Astrocyte (in vitro differentiated cells and primary cell): Measurements from ENCODE around the gene FBN3. TPM values are rescaled to one million over a fixed set of nuclear protein-coding genes. Genes with fewer than 3 reads are reported as not detected.

Experiments
- DNase-seq: peaks from one replicate; pipeline ENCODE4 v3.0.0-alpha.2; 2010; ENCODE audit warnings: low read depth
- FAIRE-seq: peaks from 2 replicates; lab custom pipeline; 2011; peaks lifted over from hg19 to GRCh38; lab: Jason Lieb, UNC
- H2AFZ ChIP-seq: 2 replicates; pipeline ENCODE4 v1.6.0; 2012; ENCODE audit warnings: low read depth, low read length, inconsistent platforms
- H3K27ac ChIP-seq: 2 replicates; pipeline ENCODE4 v1.5.1; 2011; ENCODE audit warnings: low read depth, low read length, inconsistent platforms
- H3K27me3 ChIP-seq: 2 replicates; pipeline ENCODE4 v1.6.0; 2011; ENCODE audit warnings: low read length, inconsistent platforms; ENCODE audit not compliant: insufficient read depth
- H3K36me3 ChIP-seq: 2 replicates; pipeline ENCODE4 v1.5.1; 2011; ENCODE audit warnings: low read length, inconsistent platforms; ENCODE audit not compliant: insufficient read depth
- H3K4me1 ChIP-seq: 2 replicates; pipeline ENCODE4 v1.5.1; 2011; ENCODE audit warnings: low read length, inconsistent platforms; ENCODE audit not compliant: insufficient read depth
- H3K4me2 ChIP-seq: 2 replicates; pipeline ENCODE4 v1.6.0; 2012; ENCODE audit warnings: low read length, inconsistent platforms
- H3K4me3 ChIP-seq: 2 replicates; pipeline ENCODE4 v1.5.1; 2011; ENCODE audit warnings: low read depth, mild to moderate bottlenecking, low read length, inconsistent platforms; ENCODE audit not compliant: insufficient read depth
- H3K79me2 ChIP-seq: 2 replicates; pipeline ENCODE4 v1.6.0; 2012; ENCODE audit warnings: mild to moderate bottlenecking, low read length, inconsistent platforms; ENCODE audit not compliant: insufficient read depth
- H3K9ac ChIP-seq: 2 replicates; pipeline ENCODE4 v1.6.0; 2012; ENCODE audit warnings: mild to moderate bottlenecking, low read length, inconsistent platforms
- H3K9me3 ChIP-seq: 2 replicates; pipeline ENCODE4 v1.5.1; 2012; ENCODE audit warnings: low read depth, mild to moderate bottlenecking, low read length, inconsistent platforms; ENCODE audit not compliant: insufficient read depth
- H4K20me1 ChIP-seq: 2 replicates; pipeline ENCODE4 v1.6.0; 2012; ENCODE audit warnings: low read length, inconsistent platforms; ENCODE audit not compliant: insufficient read depth
- H3K27ac Mint-ChIP-seq: one replicate; pipeline ENCODE4 v1.8.0; 2021; ENCODE audit warnings: mild to moderate bottlenecking, mixed read lengths; ENCODE audit not compliant: unreplicated experiment
- H3K27me3 Mint-ChIP-seq: one replicate; pipeline ENCODE4 v1.8.0; 2021; ENCODE audit warnings: low read depth, mixed read lengths; ENCODE audit not compliant: unreplicated experiment
- H3K36me3 Mint-ChIP-seq: one replicate; pipeline ENCODE4 v1.8.0; 2021; ENCODE audit warnings: low read depth, mixed read lengths; ENCODE audit not compliant: unreplicated experiment
- H3K4me1 Mint-ChIP-seq: one replicate; pipeline ENCODE4 v1.8.0; 2021; ENCODE audit warnings: low read depth, mixed read lengths; ENCODE audit not compliant: unreplicated experiment
- H3K4me3 Mint-ChIP-seq: one replicate; pipeline ENCODE4 v1.8.0; 2021; ENCODE audit warnings: mild to moderate bottlenecking, moderate library complexity, mixed read lengths; ENCODE audit not compliant: unreplicated experiment
- H3K9me3 Mint-ChIP-seq: one replicate; pipeline ENCODE4 v1.8.0; 2021; ENCODE audit warnings: mild to moderate bottlenecking, mixed read lengths; ENCODE audit not compliant: unreplicated experiment
- CTCF ChIP-seq: IDR thresholded peaks from 2 replicates; pipeline ENCODE4 v1.5.1; 2011; ENCODE audit warnings: low read depth, mild to moderate bottlenecking, inconsistent platforms, low read length, moderate library complexity; ENCODE audit not compliant: insufficient read depth
- EZH2 ChIP-seq: IDR thresholded peaks from 2 replicates; pipeline ENCODE4 v1.6.1; 2012; ENCODE audit warnings: mild to moderate bottlenecking, low read length, inconsistent platforms; ENCODE audit not compliant: insufficient read depth
- total RNA-seq: library from RNA; stranded (reverse); gene quantifications from 2 replicates; pipeline ENCODE4 v1.2.1, GENCODE V29; 2021

The FBN3 gene
- total RNA-seq, 1 donor from 2014 or later, result 1.00 TPM

- H3K79me2 ChIP-seq, result no peaks in the 10 kb centered on the region
- no peak within 1 kb of the TSS for H2AFZ ChIP-seq
- DNase-seq, result no peak
- H3K36me3 ChIP-seq, result no peaks in the 10 kb centered on the region
- H3K4me1 Mint-ChIP-seq, result no peaks in the 10 kb centered on the region
- no peaks in the 10 kb centered on the region for H3K9me3 ChIP-seq
- H3K27ac ChIP-seq, result no peak within 1 kb of the TSS
- H3K9ac ChIP-seq, result no peak within 1 kb of the TSS
- no peaks in the 10 kb centered on the region for H3K4me1 ChIP-seq
- no peak within 1 kb of the TSS for H3K4me3 ChIP-seq
- no peak within 1 kb of the TSS for H3K27ac Mint-ChIP-seq
- no peak for FAIRE-seq
- peaks cover 23% of the 10 kb centered on the region for H3K27me3 Mint-ChIP-seq
- no peak within 1 kb of the TSS for H3K4me3 Mint-ChIP-seq
- H3K36me3 Mint-ChIP-seq, result no peaks in the 10 kb centered on the region
- no peak within 1 kb of the TSS for H3K4me2 ChIP-seq
- no peaks in the 10 kb centered on the region for H4K20me1 ChIP-seq
- H3K9me3 Mint-ChIP-seq, result no peaks in the 10 kb centered on the region
- no peak for TF ChIP-seq EZH2
- no peak for TF ChIP-seq CTCF
- H3K27me3 ChIP-seq, result peaks cover 2% of the 10 kb centered on the region
Observed at GRCh38 chr19:8052464-8052859, 96.9 kb downstream of the FBN3 start, which contains the start of gene CCL25. CCL25 (plus strand) TSS chr19:8052760; CDS start chr19:8053050, 290 bp downstream.

- Mint-ChIP-seq H3K27me3 (peaks cover 26% of the 10 kb centered on the region), H3K4me3 (no peak overlapping the region), H3K4me1 (no peaks in the 10 kb centered on the region), H3K9me3 (no peaks in the 10 kb centered on the region), H3K27ac (no peak overlapping the region), H3K36me3 (no peaks in the 10 kb centered on the region)
- no peaks in the 10 kb centered on the region for H3K36me3 ChIP-seq
- H3K79me2 ChIP-seq, result no peaks in the 10 kb centered on the region
- peak overlapping the region; percentile 69 for H2AFZ ChIP-seq
- DNase-seq (peak; percentile 22), FAIRE-seq (no peak)
- no peak overlapping the region for H3K4me3 ChIP-seq
- H3K4me1 ChIP-seq, result no peaks in the 10 kb centered on the region
- H3K9ac ChIP-seq, result no peak overlapping the region
- TF ChIP-seq EZH2 (no peak), CTCF (no peak)
- peaks cover 2% of the 10 kb centered on the region for H3K27me3 ChIP-seq
- no peak overlapping the region for H3K27ac ChIP-seq
- H3K9me3 ChIP-seq, result no peaks in the 10 kb centered on the region
- peak overlapping the region; percentile 62 for H3K4me2 ChIP-seq
- no peaks in the 10 kb centered on the region for H4K20me1 ChIP-seq
Observed at GRCh38 chr19:8050274-8051096, 98.9 kb downstream of the FBN3 start.

- Mint-ChIP-seq H3K27me3 (peaks cover 16% of the 10 kb centered on the region), H3K36me3 (no peaks in the 10 kb centered on the region), H3K9me3 (no peaks in the 10 kb centered on the region), H3K4me3 (no peak overlapping the region), H3K4me1 (no peaks in the 10 kb centered on the region), H3K27ac (no peak overlapping the region)
- no peaks in the 10 kb centered on the region for H3K4me1 ChIP-seq
- FAIRE-seq, result no peak
- no peak overlapping the region for H2AFZ ChIP-seq
- H4K20me1 ChIP-seq, result no peaks in the 10 kb centered on the region
- no peak overlapping the region for H3K27ac ChIP-seq
- H3K27me3 ChIP-seq, result peaks cover 2% of the 10 kb centered on the region
- no peak overlapping the region for H3K4me2 ChIP-seq
- no peak for DNase-seq
- TF ChIP-seq CTCF, result no peak
- no peak for TF ChIP-seq EZH2
- H3K79me2 ChIP-seq, result no peaks in the 10 kb centered on the region
- H3K9me3 ChIP-seq, result no peaks in the 10 kb centered on the region
- no peaks in the 10 kb centered on the region for H3K36me3 ChIP-seq
- H3K9ac ChIP-seq, result no peak overlapping the region
- no peak overlapping the region for H3K4me3 ChIP-seq
Observed at GRCh38 chr19:8046569-8047165, 102.7 kb downstream of the FBN3 start.
